GM12873 (cell line): ENCODE measurements around the gene TESK2.

Source experiments
- TF ChIP-seq, protein P1 (sequence below): IDR thresholded peaks from 2 replicates; pipeline ENCODE4 v1.5.1; 2012; ENCODE audit warnings: low read depth, mild to moderate bottlenecking, moderate library complexity, low read length, control low read depth; ENCODE audit not compliant: insufficient read depth; ENCODE audit errors: missing control alignments

The TESK2 gene

DNA sequence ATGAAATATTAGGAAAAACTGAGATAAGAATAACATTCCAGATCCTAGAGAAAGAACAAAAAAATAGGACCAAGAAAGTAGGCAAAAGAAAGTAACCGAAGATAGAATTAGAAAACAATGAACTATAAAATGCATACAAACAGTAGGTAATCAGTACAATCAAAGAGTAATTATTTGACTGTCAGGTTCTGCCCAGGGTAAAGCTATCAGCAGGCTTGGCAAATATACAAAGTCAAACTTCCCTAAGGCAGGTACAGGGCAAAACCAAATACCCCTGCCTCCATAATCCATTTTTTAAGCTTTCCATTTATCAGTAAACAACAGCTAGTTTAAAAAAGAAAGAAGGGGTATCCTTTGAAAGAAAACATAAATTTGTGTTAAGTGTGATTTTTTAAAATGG is 44.4 kb downstream of the TESK2 start:
- TF ChIP-seq, protein P1, sequence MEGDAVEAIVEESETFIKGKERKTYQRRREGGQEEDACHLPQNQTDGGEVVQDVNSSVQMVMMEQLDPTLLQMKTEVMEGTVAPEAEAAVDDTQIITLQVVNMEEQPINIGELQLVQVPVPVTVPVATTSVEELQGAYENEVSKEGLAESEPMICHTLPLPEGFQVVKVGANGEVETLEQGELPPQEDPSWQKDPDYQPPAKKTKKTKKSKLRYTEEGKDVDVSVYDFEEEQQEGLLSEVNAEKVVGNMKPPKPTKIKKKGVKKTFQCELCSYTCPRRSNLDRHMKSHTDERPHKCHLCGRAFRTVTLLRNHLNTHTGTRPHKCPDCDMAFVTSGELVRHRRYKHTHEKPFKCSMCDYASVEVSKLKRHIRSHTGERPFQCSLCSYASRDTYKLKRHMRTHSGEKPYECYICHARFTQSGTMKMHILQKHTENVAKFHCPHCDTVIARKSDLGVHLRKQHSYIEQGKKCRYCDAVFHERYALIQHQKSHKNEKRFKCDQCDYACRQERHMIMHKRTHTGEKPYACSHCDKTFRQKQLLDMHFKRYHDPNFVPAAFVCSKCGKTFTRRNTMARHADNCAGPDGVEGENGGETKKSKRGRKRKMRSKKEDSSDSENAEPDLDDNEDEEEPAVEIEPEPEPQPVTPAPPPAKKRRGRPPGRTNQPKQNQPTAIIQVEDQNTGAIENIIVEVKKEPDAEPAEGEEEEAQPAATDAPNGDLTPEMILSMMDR, result no peak

DNA sequence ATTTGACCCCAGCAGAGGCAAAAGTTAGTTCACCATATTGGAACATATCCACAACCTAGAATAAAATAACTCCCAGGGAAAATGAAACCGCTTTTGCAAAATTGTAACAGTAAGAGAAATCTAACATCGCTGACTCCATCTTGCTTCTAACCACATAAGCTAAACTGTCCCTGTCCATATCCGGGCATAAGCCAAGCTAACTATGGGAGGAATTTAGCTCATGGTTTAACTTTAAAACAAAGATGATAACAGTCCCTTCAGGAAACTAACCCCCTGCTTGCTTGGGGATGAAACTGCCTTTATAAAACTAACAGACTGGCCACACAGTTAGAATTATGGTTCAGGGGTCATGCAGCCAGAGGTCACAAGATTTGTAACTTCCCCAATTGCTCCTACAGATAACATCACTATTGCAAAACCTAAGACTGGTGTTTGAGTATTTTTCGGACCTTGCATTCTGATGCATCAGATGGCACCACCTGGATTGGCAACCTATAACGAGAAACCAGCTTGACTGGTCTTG is 46.3 kb downstream of the TESK2 start:
- TF ChIP-seq, protein P1, result no peak

DNA sequence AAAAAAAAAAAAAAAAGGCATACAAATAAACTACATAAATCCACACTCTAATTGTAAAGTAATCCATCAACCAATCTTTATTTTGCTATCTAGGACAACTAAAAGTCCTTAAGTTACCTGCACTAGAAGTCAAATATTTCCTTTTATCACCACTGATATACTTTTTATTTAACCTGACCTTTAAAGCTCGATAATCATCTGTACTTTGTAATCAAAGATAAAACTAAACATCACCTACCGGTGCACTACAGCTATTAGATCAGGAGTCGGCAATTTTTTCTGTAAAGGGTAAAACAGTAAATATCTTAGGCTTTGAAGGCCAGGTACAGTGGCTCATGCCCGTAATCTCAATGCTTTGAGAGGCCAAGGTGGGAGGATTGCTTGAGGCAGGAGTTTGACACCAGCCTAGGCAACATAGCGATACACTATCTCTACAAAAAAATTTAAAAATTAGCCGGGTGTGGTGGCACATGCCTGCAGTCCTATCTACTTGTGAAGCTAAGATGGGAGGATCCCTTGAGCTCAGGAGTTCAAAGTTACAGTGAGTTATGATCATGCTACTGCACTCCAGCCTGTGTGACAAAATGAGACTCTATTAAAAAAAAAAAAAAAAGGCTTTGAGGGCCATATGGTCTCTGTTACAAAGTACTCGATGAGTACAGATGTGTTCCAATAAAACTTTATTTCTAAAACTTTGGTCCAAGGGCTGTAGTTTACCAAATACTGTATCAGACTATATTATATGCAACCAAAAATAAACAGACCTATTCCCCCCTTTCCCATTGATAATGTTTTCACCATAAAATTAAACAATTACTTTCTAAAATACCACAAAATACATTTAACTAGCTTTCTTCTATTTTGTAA is 47.1 kb downstream of the TESK2 start:
- TF ChIP-seq, protein P1, result no peak

DNA sequence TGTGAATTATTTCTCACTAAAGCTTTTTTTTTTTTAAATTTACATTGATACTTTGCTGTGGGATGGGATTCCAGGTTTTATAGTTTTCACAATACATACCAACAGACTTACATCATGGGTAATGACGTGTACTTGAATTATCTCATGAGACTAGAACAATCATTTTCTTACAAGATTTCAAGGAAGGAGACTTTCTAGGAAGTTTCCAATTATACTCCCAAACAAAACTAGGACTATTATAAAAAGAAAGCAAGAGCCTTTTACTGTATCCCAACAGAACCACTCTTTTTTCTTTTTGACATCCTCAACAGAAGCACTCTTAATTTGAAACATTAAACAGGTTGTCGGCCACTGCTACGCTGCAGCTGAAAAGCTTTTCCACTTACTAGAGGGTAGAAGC is 48.7 kb downstream of the TESK2 start:
- TF ChIP-seq, protein P1, result no peak

DNA sequence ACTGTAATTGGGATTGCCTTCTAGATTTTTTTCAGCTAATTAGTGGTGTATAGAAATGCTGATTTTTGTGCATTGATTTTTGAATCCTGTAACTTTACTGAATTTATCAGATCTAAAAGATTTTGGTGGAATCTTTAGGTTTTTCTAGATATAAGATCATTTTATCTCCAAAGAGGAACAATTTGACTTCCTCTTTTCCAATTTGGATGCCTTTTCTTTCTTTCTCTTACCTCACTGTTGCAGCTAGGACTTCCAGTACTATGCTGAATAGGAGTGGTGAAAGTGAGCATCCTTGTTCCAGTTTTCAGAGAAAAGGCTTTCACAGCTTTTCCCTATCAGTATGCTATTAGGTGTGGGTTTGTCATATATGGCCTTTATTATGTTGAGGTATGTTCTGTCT is 53.6 kb downstream of the TESK2 start:
- TF ChIP-seq, protein P1, result no peak

DNA sequence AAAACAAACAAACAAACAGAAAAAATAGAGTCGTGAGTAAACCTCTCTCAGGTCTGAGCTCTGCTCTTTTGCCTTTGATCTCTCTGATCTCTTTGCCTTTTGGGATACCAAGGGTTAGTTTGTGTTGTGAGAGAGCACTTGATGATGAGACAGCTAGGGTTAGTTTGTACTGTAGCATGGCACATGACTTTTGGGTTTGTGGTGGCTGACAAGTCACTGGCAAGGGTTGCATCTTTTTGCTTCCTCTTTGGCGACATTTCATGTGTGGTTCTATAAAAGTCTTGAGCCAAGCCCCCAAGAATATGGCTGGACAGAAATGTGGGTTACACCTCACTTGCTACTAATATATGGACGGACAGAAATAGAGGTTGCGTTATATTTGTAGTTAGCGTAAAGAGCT is 60.5 kb downstream of the TESK2 start:
- TF ChIP-seq, protein P1, result no peak

DNA sequence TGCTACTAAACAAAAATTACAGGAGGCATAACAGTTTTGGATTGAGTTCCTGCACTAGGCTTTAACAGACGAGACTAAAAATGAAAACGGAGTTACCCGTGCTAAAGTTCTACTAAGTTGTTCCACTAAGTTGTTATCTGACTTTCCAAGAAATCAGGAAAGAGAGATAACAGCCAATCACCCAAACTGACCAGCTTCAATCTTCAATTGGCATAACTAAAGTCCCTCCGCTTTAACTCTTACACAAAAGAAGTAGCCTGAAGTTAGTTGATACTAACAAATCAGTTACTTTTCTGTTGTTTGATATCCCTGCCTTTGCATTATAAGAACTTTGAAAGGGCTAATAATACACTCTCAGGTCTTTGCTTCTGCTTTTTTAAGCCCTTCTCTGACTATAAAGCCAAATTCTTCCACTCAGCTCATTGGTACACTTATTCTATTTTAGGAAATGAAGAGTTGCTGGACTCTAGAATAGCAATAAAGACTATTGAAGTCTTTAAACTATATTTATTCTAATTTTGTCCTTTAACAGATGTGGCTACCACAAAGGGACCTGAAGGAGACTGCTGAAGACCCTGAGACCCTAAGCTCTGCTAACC is 61.3 kb downstream of the TESK2 start:
- TF ChIP-seq, protein P1, result no peak
